Measurements from ENCODE around the gene RFC2.

The RFC2 gene

DNA sequence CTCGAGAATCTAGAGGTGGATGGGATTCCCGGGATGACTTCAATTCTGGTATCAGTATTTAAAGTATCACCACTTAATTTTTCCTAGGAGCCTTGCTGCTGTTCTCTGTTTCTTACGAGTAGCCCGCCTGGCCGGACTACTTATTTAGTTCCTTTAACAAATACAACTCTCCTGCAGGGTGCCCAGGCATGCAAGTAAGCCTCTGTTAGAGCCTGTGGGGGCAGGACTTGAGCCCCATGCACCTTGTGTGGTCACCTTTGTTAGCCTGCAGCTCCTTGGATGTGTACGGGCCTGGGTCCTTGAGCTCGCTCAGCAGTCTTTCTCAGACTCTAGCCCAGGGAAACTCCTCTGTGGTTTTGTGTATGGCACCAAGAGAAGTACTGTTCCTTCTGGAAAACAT is 63.9 kb downstream of the RFC2 start:
- no peak for DNase-seq (ENCODE audit: low spot score)

DNA sequence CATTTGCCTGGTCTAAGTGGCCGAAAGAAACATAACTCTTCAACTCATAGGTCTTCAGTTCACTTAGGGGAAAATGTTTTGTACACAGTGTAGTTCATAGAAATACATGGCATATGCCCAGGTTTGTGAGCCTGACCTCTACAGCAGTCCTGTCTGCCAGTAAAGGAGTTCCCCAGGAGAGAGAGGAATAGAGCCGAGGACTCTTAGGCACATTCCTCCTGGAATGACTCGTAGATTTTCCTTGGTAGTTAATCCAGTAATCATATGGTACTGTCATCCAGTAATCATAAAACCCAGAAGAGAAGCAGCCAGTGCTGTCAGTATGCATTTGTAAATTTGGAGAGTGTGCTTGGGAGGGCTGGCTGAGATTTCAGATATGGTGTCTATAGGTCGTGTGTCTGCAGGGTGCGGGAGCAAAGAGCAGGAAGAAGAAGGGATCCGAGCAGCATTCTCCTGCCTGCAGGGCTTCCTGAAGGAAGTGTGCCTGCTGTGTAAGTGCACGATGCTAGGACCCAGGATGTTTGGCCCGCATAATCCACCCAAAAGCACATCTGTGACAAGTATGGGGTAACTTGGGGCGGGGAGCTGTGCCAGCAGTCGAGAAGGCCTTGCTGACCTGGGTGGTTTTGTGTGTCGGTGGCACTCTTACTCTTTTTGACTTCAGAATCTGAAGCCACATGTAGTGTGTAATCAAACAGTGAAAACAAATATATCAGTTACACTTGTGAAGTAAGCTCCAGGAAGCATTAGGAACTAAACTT is 66.1 kb downstream of the RFC2 start:
- no peak for DNase-seq (ENCODE audit: low spot score)

DNA sequence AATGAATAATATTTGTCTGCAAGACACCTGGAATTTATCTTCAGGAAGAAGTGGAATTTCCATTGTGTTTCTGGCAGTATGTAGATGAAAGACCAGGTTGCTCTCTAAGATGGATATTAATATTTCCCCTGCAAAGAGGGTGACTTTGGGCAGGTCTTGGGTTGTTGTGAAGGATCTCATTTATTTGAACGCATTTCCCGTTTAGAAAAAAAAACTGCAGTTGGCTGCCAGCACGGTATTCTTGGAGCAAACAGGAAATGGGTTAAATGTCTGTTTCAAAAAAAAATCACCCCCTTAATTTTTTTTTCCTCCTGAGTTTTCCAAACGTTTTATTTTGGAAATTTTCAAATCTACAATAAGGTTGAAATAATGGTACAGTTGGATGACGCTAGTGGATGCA is 68.6 kb downstream of the RFC2 start:
- DNase-seq (ENCODE audit: low spot score), result no peak

DNA sequence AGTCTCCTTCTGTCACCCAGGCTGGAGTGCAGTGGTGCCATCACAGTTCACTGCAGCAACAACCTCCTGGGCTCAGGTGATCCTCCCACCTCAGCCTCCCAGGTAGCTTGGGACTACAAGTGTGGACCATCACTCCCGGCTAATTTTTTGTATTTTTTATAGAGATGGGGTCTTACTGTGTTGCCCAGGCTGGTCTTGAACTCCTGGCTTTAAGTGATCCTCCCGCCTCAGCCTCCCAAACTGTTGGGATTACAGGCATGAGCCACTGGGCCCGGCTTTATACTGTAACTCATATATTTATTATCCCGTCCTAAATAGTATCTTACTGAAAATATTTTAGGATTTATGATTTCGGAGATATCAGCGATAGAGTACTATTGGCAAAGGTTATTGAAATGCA is 69.2 kb downstream of the RFC2 start:
- no peak for DNase-seq (ENCODE audit: low spot score)

DNA sequence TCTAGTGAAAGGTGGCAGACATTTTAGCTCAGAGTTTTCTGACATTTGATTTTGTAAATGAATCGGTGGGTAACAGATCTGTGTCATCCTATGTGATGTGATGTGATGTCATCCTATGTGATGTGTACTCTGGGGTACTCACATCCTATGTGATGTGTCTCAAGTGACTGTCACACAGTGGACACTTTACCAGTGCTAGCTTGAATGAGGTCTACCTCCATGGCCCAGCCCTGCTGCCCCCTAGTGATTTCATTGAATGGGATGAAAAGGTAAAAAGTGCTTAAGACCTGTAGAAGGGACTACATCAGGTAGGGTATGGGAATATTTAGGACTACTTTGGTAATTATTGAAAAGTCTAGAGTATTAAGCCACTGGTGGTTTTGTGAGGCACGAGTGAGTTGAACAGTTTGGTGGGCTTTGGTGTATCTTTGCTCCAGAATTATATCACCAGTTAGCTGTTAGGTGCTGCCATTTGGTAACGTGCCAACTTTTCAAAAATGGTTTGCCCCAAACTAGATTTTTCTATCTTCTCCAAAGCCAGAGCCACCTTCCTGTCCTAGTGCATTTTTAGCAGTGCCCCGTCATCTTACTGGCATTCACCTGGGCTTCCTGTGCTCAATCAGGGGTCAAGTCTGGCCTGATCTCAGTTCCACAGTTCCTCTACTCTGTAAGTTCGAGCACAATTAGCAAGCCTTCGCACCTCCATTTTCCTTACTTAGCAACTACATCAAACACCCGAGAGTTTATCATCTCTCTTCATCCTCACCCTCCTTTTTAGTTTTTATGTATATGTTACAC is 70.3 kb downstream of the RFC2 start:
- DNase-seq (ENCODE audit: low spot score), result no peak

DNA sequence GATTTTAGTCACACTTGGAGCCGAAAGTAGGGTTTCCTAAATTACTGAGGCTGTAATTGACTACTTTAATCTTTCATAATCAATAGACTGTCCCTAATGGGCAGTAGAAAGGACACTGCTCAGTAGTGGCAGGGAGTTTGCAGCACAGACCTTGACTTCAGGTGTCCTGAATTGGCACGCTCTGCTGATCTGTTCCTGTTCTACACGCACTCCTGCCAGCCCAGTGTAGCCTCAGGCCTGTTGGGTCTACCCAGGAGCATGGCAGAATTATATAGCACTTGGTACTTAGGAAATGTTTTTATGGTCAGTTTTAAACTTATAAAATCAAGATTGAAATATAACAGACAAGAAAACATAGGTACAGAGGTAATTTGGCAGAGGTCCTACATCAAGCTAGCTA is 71.1 kb downstream of the RFC2 start:
- DNase-seq (ENCODE audit: low spot score), result no peak

DNA sequence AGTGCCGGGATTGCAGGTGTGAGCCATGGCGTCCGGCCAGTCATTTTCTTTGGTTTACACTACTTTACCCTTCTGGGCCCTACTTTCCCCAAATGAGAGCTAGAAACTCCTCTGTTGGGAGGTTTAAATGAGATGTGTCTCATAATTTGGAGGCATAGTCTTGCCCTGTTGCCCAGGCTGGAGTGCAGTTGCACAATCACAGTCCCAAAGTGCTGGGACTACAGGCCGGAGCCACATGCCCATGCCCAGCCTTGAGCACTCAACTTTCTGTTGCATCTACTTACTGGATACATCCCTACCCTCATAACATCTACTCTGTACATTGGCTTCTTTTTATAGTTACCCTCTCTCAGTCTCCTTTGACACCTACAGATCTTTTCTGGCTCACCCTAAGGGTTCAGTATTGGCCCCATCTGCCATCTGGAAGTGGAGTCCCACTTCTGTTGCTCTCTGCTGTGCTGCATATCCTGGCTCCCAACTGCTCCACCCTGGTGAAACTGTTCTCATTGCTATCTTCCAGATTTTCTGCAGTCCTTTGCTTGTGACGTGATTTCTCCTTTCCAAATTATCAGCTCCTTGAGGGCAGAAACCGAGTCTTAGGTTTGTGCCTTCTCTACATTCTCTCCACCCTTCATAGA is 71.6 kb downstream of the RFC2 start:
- DNase-seq (ENCODE audit: low spot score), result no peak

DNA sequence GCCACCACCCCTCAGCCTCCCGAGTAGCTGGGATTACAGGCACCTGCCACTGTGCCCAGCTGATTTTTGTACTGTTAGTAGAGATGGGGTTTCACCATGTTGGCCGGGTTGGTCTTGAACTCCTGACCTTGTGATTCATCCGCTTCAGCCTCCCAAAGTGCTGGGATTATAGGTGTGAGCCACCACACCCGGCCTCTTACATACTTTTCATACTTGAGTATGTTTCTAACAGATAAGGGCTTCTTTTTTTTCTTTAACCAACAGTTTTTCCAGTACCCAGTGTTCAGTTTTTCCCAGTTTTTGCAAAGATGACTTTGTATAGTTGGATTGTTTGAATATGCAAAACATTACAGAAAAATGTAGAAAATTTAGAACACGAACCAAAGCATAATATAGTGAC is 72.4 kb downstream of the RFC2 start:
- DNase-seq (ENCODE audit: low spot score), result no peak

All from putamen (tissue), 1 donor.